HG02588 (cell line): ENCODE data around the gene SOCS2.
A peak's percentile ranks its signal among the peaks of the same experiment; 100 is the strongest.
"Not testable (repeated sequence)": the region's sequence is repeated elsewhere in the genome, so short reads cannot be mapped to it uniquely, and the experiment has no call there.

Experiments
- ATAC-seq: cut with Tn5 transposase; IDR thresholded peaks from one replicate; pipeline ENCODE4 v1.9.1; 2021; ENCODE audit warnings: mild to moderate bottlenecking, moderate library complexity; ENCODE audit not compliant: unreplicated experiment

The SOCS2 gene

GRCh38 chr12:93571925-93572711, at the start of gene SOCS2:
TSS of gene SOCS2 (plus strand) at chr12:93572675. CDS start at chr12:93572898, 223 bp downstream.
- peak; percentile 9 for ATAC-seq

- no peak for ATAC-seq
Measured at GRCh38 chr12:93524386-93525133, 47.9 kb upstream of the SOCS2 start.

- no peak for ATAC-seq
Measured at GRCh38 chr12:93526786-93527428, 45.6 kb upstream of the SOCS2 start.

GRCh38 chr12:93530358-93530757, 42.1 kb upstream of the SOCS2 start:
- ATAC-seq = no peak

GRCh38 chr12:93533310-93533709, 39.2 kb upstream of the SOCS2 start:
- ATAC-seq = no peak

- ATAC-seq = no peak
Measured at GRCh38 chr12:93536111-93536765, 36.2 kb upstream of the SOCS2 start.

- ATAC-seq = peak; percentile 75
Measured at GRCh38 chr12:93536766-93537488, 35.5 kb upstream of the SOCS2 start.

- no peak for ATAC-seq
Measured at GRCh38 chr12:93537769-93538168, 34.7 kb upstream of the SOCS2 start.

GRCh38 chr12:93539821-93540220, 32.7 kb upstream of the SOCS2 start:
- no peak for ATAC-seq

- ATAC-seq = no peak
Measured at GRCh38 chr12:93540466-93540865, 32.0 kb upstream of the SOCS2 start.

GRCh38 chr12:93541578-93542225, 30.8 kb upstream of the SOCS2 start:
- ATAC-seq = no peak

GRCh38 chr12:93547778-93548177, 24.7 kb upstream of the SOCS2 start:
- no peak for ATAC-seq

- no peak for ATAC-seq
Measured at GRCh38 chr12:93549174-93549573, 23.3 kb upstream of the SOCS2 start.

- ATAC-seq = no peak
Measured at GRCh38 chr12:93550748-93551611, 21.5 kb upstream of the SOCS2 start.

GRCh38 chr12:93552427-93552826, 20.0 kb upstream of the SOCS2 start:
- ATAC-seq = no peak

- not testable (repeated sequence) for ATAC-seq
Measured at GRCh38 chr12:93557879-93558278, 14.6 kb upstream of the SOCS2 start.

- not testable (repeated sequence) for ATAC-seq
Measured at GRCh38 chr12:93558685-93559084, 13.8 kb upstream of the SOCS2 start.

- no peak for ATAC-seq
Measured at GRCh38 chr12:93563807-93564538, 8.5 kb upstream of the SOCS2 start.
